A549 (cell line): ENCODE data around the gene BCAS1. TPM values are rescaled to one million over a fixed set of nuclear protein-coding genes. Genes with fewer than 3 reads are reported as not detected.

ENCODE experiments used
- ATAC-seq, 2 experiments: fragments of 200-7000 bp in 1 of 2; fragments of >200 bp in 1 of 2; cut with Nextera tagmentation in 1 of 2; cut with Tn5 transposase in 1 of 2; 3 replicates each; pipeline versions ENCODE4 v1.8.0 to v1.9.1; 2018 to 2020; ENCODE audit warnings: mild to moderate bottlenecking in 1 of 2, moderate library complexity in 1 of 2
- CTCF ChIA-PET: fragments of 300-600 bp; sonication (Branson Sonifier 250); formaldehyde crosslinking; extraction: SDS; loops from one replicate; lab custom pipeline; 2021; ENCODE audit warnings: antibody characterized with exemption, inconsistent platforms; lab: Yijun Ruan, JAX
- POLR2A ChIA-PET: fragments of 350-600 bp; formaldehyde crosslinking; extraction: SDS; loops from one replicate; lab custom pipeline; 2021; ENCODE audit warnings: antibody characterized with exemption, inconsistent platforms; lab: Yijun Ruan, JAX
- DNase-seq, 2 experiments: peaks; one replicate each; pipeline versions ENCODE4 v3.0.0 to v3.0.0-alpha.2; 2011 to 2016; ENCODE audit warnings: low read depth in 1 of 2, low spot score in 1 of 2
- FAIRE-seq: peaks from 2 replicates; lab custom pipeline; 2011; peaks lifted over from hg19 to GRCh38; lab: Jason Lieb, UNC
- H3K27ac ChIP-seq, 2 experiments: fragments of >200 bp; sonication (Bioruptor Twin); formaldehyde crosslinking; 3 replicates each; pipeline ENCODE4 v1.5.1; 2016 to 2017
- H3K4me1 ChIP-seq: fragments of >200 bp; sonication (Bioruptor Twin); formaldehyde crosslinking; 3 replicates; pipeline ENCODE4 v1.6.1; 2016
- H3K4me2 ChIP-seq: fragments of >200 bp; sonication (Bioruptor Twin); formaldehyde crosslinking; 3 replicates; pipeline ENCODE4 v1.6.1; 2016
- H3K4me3 ChIP-seq: fragments of >200 bp; sonication (Bioruptor Twin); formaldehyde crosslinking; 3 replicates; pipeline ENCODE4 v1.5.1; 2016
- H3K9me3 ChIP-seq: fragments of >200 bp; sonication (Bioruptor Twin); formaldehyde crosslinking; 3 replicates; pipeline ENCODE4 v1.6.1; 2016
- BHLHE40 ChIP-seq: IDR thresholded peaks from 2 replicates; pipeline ENCODE4 v1.6.1; 2012; ENCODE audit warnings: low read depth, low read length, inconsistent platforms
- CBX2 ChIP-seq: fragments of 200-600 bp; sonication (generic); IDR thresholded peaks from 2 replicates; pipeline ENCODE4 v1.6.1; 2016; ENCODE audit warnings: low read depth, mild to moderate bottlenecking, borderline replicate concordance
- CHD2 ChIP-seq: fragments of 150-350 bp; IDR thresholded peaks from 2 replicates; pipeline ENCODE4 v1.6.1; 2014; ENCODE audit warnings: low read length; ENCODE audit not compliant: partially characterized antibody
- EHMT2 ChIP-seq: fragments of 200-600 bp; sonication (generic); IDR thresholded peaks from 2 replicates; pipeline ENCODE4 v1.6.1; 2016; ENCODE audit warnings: antibody characterized with exemption, low read depth, mild to moderate bottlenecking, moderate library complexity
- FOXS1 ChIP-seq: fragments of 250-450 bp; sonication (Bioruptor Pico); IDR thresholded peaks from 2 replicates; pipeline ENCODE4 v1.5.0; 2020; ENCODE audit warnings: mild to moderate bottlenecking, moderate library complexity
- HDAC2 ChIP-seq: fragments of 200-600 bp; sonication (generic); IDR thresholded peaks from 2 replicates; pipeline ENCODE4 v1.6.1; 2016
- JUN ChIP-seq, 2 experiments: fragments of >200 bp; sonication (Bioruptor Twin); formaldehyde crosslinking; IDR thresholded peaks; 2 replicates in 1 of 2; 3 replicates in 1 of 2; pipeline ENCODE4 v1.6.1; 2016 to 2017
- KDM5A ChIP-seq: fragments of 200-600 bp; sonication (generic); IDR thresholded peaks from 2 replicates; pipeline ENCODE4 v1.6.1; 2016; ENCODE audit warnings: antibody characterized with exemption, mild to moderate bottlenecking
- MAFK ChIP-seq: fragments of 450-650 bp; IDR thresholded peaks from 2 replicates; pipeline ENCODE4 v1.6.1; 2014; ENCODE audit not compliant: partially characterized antibody
- MAZ ChIP-seq: fragments of 150-350 bp; IDR thresholded peaks from 2 replicates; pipeline ENCODE4 v1.6.1; 2014; ENCODE audit warnings: antibody characterized with exemption, low read depth, low read length, borderline replicate concordance
- MYC ChIP-seq: IDR thresholded peaks from 2 replicates; pipeline ENCODE4 v1.6.1; 2012; ENCODE audit warnings: mild to moderate bottlenecking, inconsistent platforms, low read length, improper control_type of control experiment, borderline replicate concordance
- NFE2L2 ChIP-seq: fragments of 150-350 bp; conservative IDR thresholded peaks from 2 replicates; pipeline ENCODE4 v1.6.1; 2014; ENCODE audit warnings: low read length
- NPAS2 ChIP-seq: fragments of 250-450 bp; sonication (Bioruptor Pico); IDR thresholded peaks from 2 replicates; pipeline ENCODE4 v1.8.0; 2022; ENCODE audit warnings: mild to moderate bottlenecking, moderate library complexity, borderline replicate concordance
- NR3C1 ChIP-seq: fragments of >200 bp; sonication (Bioruptor Twin); formaldehyde crosslinking; IDR thresholded peaks from 3 replicates; pipeline ENCODE4 v1.6.1; 2017
- RARB ChIP-seq: fragments of 250-450 bp; sonication (Bioruptor Pico); IDR thresholded peaks from 2 replicates; pipeline ENCODE4 v1.8.0; 2021; ENCODE audit warnings: mild to moderate bottlenecking, moderate library complexity
- RCOR1 ChIP-seq: fragments of 150-350 bp; IDR thresholded peaks from 2 replicates; pipeline ENCODE4 v1.6.1; 2014; ENCODE audit warnings: antibody characterized with exemption, low read length, low read depth
- TP53 ChIP-seq: fragments of 250-450 bp; sonication (Bioruptor Pico); IDR thresholded peaks from 2 replicates; pipeline ENCODE4 v1.5.0; 2021; ENCODE audit warnings: mild to moderate bottlenecking, moderate library complexity
- ZFP36 ChIP-seq: fragments of 450-650 bp; IDR thresholded peaks from 2 replicates; pipeline ENCODE4 v1.6.1; 2014; ENCODE audit warnings: borderline replicate concordance; ENCODE audit not compliant: partially characterized antibody
- ZSCAN20 ChIP-seq: fragments of 250-450 bp; sonication (Bioruptor Pico); IDR thresholded peaks from 2 replicates; pipeline ENCODE4 v1.8.0; 2022; ENCODE audit warnings: mild to moderate bottlenecking, moderate library complexity
- WGBS: methylation state at CpG from one replicate; pipeline ENCODE4 v1.1.6; 2017; ENCODE audit errors: missing lambda C conversion rate; 5-methylcytosine and 5-hydroxymethylcytosine counted together
- polyA plus RNA-seq, 4 experiments: library from polyadenylated mRNA; depleted of rRNA in 3 of 4; stranded (reverse); fragments of >200 nt; fragmentation: RNase III in 1 of 4; extraction: RNeasy Plus Mini Kit Qiagen cat#74134 plus additional on column Dnase treatment in 1 of 4; gene quantifications; 2 replicates in 3 of 4; 3 replicates in 1 of 4; pipeline ENCODE4 v1.2.3, GENCODE V29; 2011 to 2017
- TF ChIP-seq, protein P1 (sequence below): IDR thresholded peaks from 2 replicates; pipeline ENCODE4 v1.6.1; 2012
- TF ChIP-seq, protein P2 (sequence below): fragments of 250-450 bp; sonication (Bioruptor Pico); IDR thresholded peaks from 2 replicates; pipeline ENCODE4 v1.5.0; 2021; ENCODE audit warnings: mild to moderate bottlenecking, moderate library complexity, borderline replicate concordance
- TF ChIP-seq, protein P3 (sequence below): fragments of 200-600 bp; sonication (generic); IDR thresholded peaks from 2 replicates; pipeline ENCODE4 v1.6.1; 2016; ENCODE audit warnings: antibody characterized with exemption, mild to moderate bottlenecking, moderate library complexity
- TF ChIP-seq, protein P4 (sequence below): fragments of 150-350 bp; IDR thresholded peaks from 2 replicates; pipeline ENCODE4 v1.6.1; 2014; ENCODE audit warnings: low read depth, mild to moderate bottlenecking, low read length

Gene BCAS1
- polyA plus RNA-seq, 2 of the 4 experiments (the other 2 are of a cell fraction) = 1.4 to 3.9 TPM

DNA sequence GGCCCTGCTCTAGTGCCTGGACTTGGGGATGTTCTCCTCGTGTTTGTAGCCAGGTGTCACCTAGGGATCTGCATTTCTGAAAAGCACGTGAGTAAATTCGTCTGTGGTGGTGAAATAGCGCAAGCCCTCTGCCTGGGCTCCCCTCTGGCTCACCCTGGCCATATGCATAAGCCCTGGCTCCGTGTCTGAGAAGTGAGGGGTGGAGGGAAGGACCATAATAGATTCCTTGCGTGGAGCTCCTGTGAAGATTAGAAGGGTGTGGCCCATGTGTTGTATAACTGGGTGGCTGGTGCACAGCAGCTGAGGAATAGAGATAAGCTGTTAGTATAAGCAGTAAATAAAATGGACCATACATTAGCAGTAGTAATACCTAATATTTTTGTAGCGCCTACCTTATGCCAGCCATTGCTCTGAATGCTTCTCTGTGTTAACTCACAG, 4.8 kb downstream of the BCAS1 start:
- Histone ChIP-seq H3K27ac (peak overlapping the region in 1 of 2 experiments; percentile 86; a peak in 4 of 6 replicates), H3K4me2 (no peak overlapping the region), H3K4me1 (peaks cover 74% of the 10 kb centered on the region), H3K9me3 (no peaks in the 10 kb centered on the region), H3K4me3 (no peak overlapping the region)
- WGBS = 88% methylated on average over 7 of the region's 7 CpGs
- TF ChIP-seq ZFP36 = no peak
- TF ChIP-seq, protein P1, sequence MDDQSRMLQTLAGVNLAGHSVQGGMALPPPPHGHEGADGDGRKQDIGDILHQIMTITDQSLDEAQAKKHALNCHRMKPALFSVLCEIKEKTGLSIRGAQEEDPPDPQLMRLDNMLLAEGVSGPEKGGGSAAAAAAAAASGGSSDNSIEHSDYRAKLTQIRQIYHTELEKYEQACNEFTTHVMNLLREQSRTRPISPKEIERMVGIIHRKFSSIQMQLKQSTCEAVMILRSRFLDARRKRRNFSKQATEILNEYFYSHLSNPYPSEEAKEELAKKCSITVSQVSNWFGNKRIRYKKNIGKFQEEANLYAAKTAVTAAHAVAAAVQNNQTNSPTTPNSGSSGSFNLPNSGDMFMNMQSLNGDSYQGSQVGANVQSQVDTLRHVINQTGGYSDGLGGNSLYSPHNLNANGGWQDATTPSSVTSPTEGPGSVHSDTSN = no peak
- TF ChIP-seq, protein P2, sequence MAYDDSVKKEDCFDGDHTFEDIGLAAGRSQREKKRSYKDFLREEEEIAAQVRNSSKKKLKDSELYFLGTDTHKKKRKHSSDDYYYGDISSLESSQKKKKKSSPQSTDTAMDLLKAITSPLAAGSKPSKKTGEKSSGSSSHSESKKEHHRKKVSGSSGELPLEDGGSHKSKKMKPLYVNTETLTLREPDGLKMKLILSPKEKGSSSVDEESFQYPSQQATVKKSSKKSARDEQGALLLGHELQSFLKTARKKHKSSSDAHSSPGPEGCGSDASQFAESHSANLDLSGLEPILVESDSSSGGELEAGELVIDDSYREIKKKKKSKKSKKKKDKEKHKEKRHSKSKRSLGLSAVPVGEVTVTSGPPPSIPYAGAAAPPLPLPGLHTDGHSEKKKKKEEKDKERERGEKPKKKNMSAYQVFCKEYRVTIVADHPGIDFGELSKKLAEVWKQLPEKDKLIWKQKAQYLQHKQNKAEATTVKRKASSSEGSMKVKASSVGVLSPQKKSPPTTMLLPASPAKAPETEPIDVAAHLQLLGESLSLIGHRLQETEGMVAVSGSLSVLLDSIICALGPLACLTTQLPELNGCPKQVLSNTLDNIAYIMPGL (CRISPR knock-in tag) = no peak
- TF ChIP-seq FOXS1 = no peak
- TF ChIP-seq, protein P3, sequence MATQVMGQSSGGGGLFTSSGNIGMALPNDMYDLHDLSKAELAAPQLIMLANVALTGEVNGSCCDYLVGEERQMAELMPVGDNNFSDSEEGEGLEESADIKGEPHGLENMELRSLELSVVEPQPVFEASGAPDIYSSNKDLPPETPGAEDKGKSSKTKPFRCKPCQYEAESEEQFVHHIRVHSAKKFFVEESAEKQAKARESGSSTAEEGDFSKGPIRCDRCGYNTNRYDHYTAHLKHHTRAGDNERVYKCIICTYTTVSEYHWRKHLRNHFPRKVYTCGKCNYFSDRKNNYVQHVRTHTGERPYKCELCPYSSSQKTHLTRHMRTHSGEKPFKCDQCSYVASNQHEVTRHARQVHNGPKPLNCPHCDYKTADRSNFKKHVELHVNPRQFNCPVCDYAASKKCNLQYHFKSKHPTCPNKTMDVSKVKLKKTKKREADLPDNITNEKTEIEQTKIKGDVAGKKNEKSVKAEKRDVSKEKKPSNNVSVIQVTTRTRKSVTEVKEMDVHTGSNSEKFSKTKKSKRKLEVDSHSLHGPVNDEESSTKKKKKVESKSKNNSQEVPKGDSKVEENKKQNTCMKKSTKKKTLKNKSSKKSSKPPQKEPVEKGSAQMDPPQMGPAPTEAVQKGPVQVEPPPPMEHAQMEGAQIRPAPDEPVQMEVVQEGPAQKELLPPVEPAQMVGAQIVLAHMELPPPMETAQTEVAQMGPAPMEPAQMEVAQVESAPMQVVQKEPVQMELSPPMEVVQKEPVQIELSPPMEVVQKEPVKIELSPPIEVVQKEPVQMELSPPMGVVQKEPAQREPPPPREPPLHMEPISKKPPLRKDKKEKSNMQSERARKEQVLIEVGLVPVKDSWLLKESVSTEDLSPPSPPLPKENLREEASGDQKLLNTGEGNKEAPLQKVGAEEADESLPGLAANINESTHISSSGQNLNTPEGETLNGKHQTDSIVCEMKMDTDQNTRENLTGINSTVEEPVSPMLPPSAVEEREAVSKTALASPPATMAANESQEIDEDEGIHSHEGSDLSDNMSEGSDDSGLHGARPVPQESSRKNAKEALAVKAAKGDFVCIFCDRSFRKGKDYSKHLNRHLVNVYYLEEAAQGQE = no peak
- no peak for TF ChIP-seq RARB (CRISPR knock-in tag)
- TF ChIP-seq CHD2 = no peak
- CTCF ChIA-PET = interaction anchor here (0.6 to 1.0 kb wide), 3 partner anchors 14 to 154 kb away, joined by 3 read pairs; no protein-coding TSS in a partner anchor
- POLR2A ChIA-PET = no interaction called here
- FAIRE-seq = no peak
- no peak for DNase-seq
- ATAC-seq = no peak

DNA sequence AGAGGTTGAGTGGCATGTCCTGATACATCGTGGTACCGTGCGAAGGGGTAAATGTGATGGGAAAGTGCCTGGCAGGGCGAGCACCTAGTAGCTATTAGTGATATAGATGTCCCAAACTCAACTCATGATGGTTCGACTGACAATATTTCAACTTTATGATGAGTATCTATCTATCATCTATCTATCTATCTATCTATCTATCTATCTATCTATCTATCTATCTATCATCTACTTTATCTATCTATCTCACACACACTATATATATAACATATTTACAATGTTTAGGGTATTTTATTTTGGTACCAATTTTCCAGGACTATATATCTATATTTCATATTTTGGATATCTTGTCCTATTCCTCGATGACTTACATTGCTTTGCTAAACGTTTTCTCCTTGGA, 5.5 kb downstream of the BCAS1 start:
- POLR2A ChIA-PET = no interaction called here
- no peak for FAIRE-seq
- TF ChIP-seq, protein P4, sequence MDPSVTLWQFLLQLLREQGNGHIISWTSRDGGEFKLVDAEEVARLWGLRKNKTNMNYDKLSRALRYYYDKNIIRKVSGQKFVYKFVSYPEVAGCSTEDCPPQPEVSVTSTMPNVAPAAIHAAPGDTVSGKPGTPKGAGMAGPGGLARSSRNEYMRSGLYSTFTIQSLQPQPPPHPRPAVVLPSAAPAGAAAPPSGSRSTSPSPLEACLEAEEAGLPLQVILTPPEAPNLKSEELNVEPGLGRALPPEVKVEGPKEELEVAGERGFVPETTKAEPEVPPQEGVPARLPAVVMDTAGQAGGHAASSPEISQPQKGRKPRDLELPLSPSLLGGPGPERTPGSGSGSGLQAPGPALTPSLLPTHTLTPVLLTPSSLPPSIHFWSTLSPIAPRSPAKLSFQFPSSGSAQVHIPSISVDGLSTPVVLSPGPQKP = no peak
- no peak for TF ChIP-seq EHMT2
- no peak for TF ChIP-seq JUN (IDR thresholded peaks at IDR 0.05)
- no peak for TF ChIP-seq ZSCAN20
- TF ChIP-seq RCOR1 = no peak
- no peak for TF ChIP-seq CHD2
- no peak for TF ChIP-seq KDM5A
- no peak for TF ChIP-seq MAZ
- no peak for TF ChIP-seq MAFK
- no peak for TF ChIP-seq CBX2
- no peak for TF ChIP-seq NPAS2 (CRISPR knock-in tag)
- no peak for TF ChIP-seq NR3C1
- TF ChIP-seq BHLHE40 = no peak
- TF ChIP-seq, protein P1 = no peak
- TF ChIP-seq TP53 = no peak
- TF ChIP-seq MYC = no peak
- no peak for TF ChIP-seq HDAC2
- TF ChIP-seq NFE2L2 = no peak
- TF ChIP-seq, all 56 proteins: peak for 0
- peaks cover 67% of the 10 kb centered on the region for H3K4me1 ChIP-seq
- peak overlapping the region in 1 of 2 experiments; percentile 71; a peak in 3 of 6 replicates for H3K27ac ChIP-seq
- no peak for DNase-seq
- no peak for ATAC-seq
- no peak overlapping the region for H3K4me2 ChIP-seq
- H3K4me3 ChIP-seq = no peak overlapping the region
- CTCF ChIA-PET = interaction anchor here (1.3 kb wide), 1 partner anchor 133 kb away, joined by 4 read pairs; no protein-coding TSS in a partner anchor
- no peaks in the 10 kb centered on the region for H3K9me3 ChIP-seq
- 89% methylated on average over 7 of the region's 7 CpGs for WGBS
